HG02943 (cell line): Measurements from ENCODE around the gene PTPRE.
"Not testable (repeated sequence)": the region's sequence is repeated elsewhere in the genome, so short reads cannot be mapped to it uniquely, and the experiment has no call there.

Source experiments
- ATAC-seq: cut with Tn5 transposase; IDR thresholded peaks from one replicate; pipeline ENCODE4 v1.9.1; 2021; ENCODE audit warnings: mild to moderate bottlenecking, low read depth, moderate library complexity; ENCODE audit not compliant: unreplicated experiment

PTPRE gene

DNA sequence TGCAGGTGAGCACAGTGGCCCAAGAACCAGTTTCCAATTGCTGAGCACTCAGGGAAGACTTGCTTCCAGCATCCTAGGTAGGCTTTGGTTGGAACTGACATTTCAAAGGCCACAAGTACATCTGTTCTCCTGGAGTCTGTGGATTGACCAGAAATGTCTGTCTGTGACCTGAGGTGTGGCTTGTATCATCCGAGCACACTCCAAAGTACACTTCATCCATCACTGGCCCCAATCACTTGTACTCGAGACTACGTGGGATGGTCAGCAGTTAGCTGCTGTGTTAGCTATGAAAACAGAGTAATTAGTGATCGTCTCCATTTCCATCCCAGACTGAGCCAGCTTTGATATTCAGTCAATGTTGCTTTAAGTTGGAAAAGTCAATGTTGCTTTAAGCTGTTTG lies 174.3 kb downstream of the PTPRE start:
- ATAC-seq: no peak

DNA sequence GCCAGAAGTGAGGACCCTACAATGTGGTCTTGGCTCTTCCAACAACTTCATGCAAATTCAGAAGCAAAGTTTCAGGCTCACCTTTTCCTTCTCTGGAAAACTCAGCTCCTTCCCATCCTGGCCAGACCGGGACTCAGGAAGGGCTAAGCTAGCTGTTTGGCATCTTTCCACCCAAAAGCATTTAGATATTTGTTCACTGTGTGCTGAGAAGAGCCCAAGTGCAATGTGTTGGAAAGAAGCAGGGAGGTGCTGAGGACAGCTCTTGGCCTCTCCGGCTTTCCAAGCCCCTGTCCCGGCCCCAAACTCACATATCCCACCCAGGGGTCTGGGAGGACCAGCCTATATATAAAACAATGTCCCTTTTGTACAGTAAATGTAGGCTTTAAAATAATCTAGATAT lies 174.8 kb downstream of the PTPRE start:
- no peak for ATAC-seq

GRCh38 chr10:128083191-128083895 lies 176.4 kb downstream of the PTPRE start:
- ATAC-seq: no peak

- ATAC-seq: no peak
These were observed 177.5 kb downstream of the PTPRE start for GRCh38 chr10:128084364-128084763.

GRCh38 chr10:128084991-128085390 lies 178.1 kb downstream of the PTPRE start:
- no peak for ATAC-seq

DNA sequence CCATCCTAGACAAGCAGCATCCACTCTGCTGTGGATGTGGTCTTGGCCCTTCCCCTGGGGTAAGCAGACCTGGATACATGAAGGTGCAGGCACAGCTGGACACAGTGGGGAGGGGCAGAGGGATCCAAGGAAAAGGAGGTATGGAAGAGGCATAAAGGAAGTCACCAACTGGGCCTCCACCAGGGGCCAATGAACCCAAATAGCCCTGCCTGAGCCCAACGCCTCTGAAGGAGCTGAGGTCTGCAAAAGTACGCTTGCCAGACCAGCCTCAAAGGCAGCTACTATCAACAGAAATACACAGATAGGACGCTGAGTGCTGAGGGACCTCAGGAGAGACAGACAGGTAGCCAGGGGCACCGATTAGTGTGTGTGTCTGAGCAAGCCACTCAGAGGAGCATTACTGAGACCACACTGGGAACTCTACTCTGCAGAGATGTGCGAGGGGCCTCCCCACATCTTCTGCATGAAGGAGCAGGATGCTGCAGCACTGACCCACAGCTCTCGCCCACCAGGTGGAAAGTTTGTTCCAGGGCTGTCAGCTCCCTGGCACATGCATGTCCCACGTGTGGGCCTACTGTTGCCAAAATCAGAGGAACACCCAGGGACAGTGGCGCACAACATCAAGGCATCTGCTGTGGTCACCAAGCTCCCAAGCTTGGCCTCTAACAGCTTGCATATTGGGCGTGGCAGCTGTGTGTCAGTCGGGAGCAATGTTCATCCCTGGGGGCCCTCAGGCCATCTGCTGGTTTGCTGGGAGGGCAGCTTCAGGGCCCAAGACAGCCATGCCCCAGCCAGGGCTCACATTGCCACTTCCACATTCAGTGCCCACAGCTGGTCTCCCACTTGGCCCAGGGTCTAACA lies 179.3 kb downstream of the PTPRE start:
- ATAC-seq: no peak

- no peak for ATAC-seq
These were observed 180.4 kb downstream of the PTPRE start for GRCh38 chr10:128087146-128087883.

GRCh38 chr10:128087884-128088709 lies 181.2 kb downstream of the PTPRE start:
- ATAC-seq: no peak

GRCh38 chr10:128091636-128092210 lies 184.8 kb downstream of the PTPRE start:
- ATAC-seq: no peak

GRCh38 chr10:128092454-128092853 lies 185.6 kb downstream of the PTPRE start:
- ATAC-seq: no peak

- not testable (repeated sequence) for ATAC-seq
These were observed 187.7 kb downstream of the PTPRE start for GRCh38 chr10:128094596-128094995.

DNA sequence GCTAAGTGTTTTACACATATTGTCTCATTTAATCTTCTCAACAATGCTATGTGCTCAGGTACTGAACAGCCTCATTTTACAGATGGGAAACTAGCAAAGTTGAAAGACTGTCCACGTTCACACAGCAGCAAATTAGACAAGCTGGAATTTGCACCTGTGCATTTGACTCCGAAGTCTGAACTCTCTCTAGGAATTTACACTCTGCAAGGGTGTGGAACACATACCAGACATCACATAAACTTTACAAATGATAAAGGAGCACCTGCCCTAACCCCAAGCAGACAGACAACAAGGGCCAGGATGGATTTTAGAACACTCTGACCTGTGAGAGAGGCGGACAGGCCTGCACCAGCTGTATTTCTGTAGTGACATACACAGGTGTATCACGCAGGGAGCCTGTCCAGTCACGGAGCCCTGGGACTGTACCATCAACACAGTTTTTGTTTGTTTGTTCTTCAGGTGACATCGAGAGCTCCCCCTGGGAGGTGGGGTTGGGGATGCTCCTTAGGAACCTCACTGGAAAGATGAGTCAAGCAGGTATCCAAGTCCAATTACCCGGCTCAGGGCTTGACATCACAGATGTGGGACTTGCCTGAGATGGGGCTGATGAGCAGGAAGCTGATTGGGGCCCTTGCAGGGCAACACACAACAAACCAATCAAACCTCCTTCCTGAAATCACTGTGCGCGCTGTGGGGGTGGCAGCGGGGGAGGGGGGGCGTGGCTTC lies 188.3 kb downstream of the PTPRE start:
- ATAC-seq: no peak

DNA sequence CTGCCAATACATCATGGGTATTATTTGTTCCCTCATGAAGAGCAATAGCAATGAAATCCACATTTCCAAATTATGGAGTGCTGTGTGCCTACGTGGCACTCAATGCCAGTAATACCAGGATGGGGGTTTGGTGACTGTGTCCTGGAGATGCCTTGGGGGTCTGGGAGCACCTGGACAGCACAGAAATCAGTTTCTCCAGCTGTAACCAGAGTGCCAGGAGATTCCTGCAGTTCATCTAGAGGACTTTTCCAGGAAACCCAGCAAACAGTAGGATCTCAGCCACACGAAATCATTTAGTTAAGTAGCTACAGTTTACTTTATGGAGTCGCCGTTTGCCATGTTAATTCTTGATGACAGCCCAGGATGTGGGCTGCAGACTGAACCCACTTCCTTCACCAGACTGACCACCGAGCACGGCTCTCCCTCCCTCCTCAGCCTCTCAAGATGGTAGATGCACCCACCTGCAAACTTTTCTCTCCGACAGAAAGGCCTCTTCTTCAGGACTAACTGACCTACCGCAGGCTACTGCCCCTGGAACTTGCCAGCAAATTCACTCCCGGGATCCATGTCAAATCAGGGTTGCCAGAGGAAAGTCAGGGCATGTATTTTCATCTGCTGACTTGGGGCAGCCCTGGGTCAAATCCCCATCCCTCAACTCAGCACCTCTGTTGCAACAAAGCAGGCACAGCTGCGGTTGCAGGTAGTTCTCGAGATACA lies 189.0 kb downstream of the PTPRE start:
- no peak for ATAC-seq

GRCh38 chr10:128096486-128097199 lies 189.7 kb downstream of the PTPRE start:
- no peak for ATAC-seq

- no peak for ATAC-seq
These were observed 190.9 kb downstream of the PTPRE start for GRCh38 chr10:128097783-128098182.

GRCh38 chr10:128098631-128099030 lies 191.7 kb downstream of the PTPRE start:
- no peak for ATAC-seq

- no peak for ATAC-seq
These were observed 193.0 kb downstream of the PTPRE start for GRCh38 chr10:128099901-128100300.

DNA sequence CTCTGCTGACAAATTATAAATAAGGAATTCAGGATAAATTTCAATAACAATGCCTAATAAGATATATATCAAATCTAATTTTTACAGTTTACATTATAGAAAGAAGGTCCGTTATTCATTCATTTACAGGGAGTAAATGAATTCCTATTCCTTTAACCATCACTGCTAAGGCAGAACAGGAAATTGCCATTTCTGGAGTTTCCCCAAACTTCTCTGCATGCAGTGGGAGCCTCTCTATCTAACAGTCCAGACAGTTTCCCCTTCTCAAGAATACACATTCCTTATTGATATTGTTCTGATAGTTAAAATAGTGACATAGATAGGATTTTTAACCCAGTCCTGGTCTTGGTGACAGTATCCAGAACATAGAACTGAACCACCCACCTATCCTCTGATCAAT lies 195.0 kb downstream of the PTPRE start:
- no peak for ATAC-seq
